K562 (cell line): Measurements from ENCODE around the gene XPNPEP3. TPM values are rescaled to one million over a fixed set of nuclear protein-coding genes. Genes with fewer than 3 reads are reported as not detected.

ENCODE experiments used
- BACH1 ChIP-seq: fragments of 200-800 bp; sonication (Bioruptor generic); IDR thresholded peaks from 2 replicates; pipeline ENCODE4 v1.6.1; 2016; ENCODE audit warnings: missing genetic modification characterization, missing compliant biosample characterization
- CHD4 ChIP-seq: fragments of 200-600 bp; sonication (generic); IDR thresholded peaks from 3 replicates; pipeline ENCODE4 v1.6.1; 2012; ENCODE audit warnings: low read depth, mild to moderate bottlenecking, mixed read lengths, low read length, inconsistent platforms; ENCODE audit not compliant: insufficient read depth, insufficient replicate concordance, poor library complexity, severe bottlenecking
- EGR1 ChIP-seq: fragments of 450-650 bp; conservative IDR thresholded peaks from 2 replicates; pipeline ENCODE4 v1.6.1; 2017; ENCODE audit warnings: mild to moderate bottlenecking
- FOS ChIP-seq: IDR thresholded peaks from 3 replicates; pipeline ENCODE4 v1.6.1; 2011; ENCODE audit not compliant: insufficient read length; ENCODE audit errors: extremely low read depth
- FOXK2 ChIP-seq, 2 experiments: fragments of 450-650 bp; IDR thresholded peaks in 1 of 2; conservative IDR thresholded peaks in 1 of 2; 2 replicates each; pipeline ENCODE4 v1.6.1; 2016; ENCODE audit warnings: low read depth in 2 of 2, mild to moderate bottlenecking in 1 of 2
- GTF2F1 ChIP-seq: IDR thresholded peaks from 2 replicates; pipeline ENCODE4 v1.6.1; 2011; ENCODE audit warnings: low read depth, low read length, improper control_type of control experiment
- HMGN3 ChIP-seq: IDR thresholded peaks from 2 replicates; pipeline ENCODE4 v1.6.1; 2011; ENCODE audit warnings: borderline replicate concordance, low read depth, mild to moderate bottlenecking, mixed read lengths, low read length; ENCODE audit not compliant: insufficient read length; ENCODE audit errors: extremely low read depth
- HNRNPK ChIP-seq: fragments of 200-400 bp; formaldehyde crosslinking; IDR thresholded peaks from one replicate; pipeline ENCODE4 v1.6.1; 2018; ENCODE audit warnings: mild to moderate bottlenecking, low read depth, low read length; ENCODE audit not compliant: poor library complexity, severe bottlenecking
- HNRNPLL ChIP-seq: fragments of 200-400 bp; formaldehyde crosslinking; IDR thresholded peaks from 2 replicates; pipeline ENCODE4 v1.6.1; 2017; ENCODE audit warnings: low read length, low read depth, mild to moderate bottlenecking; ENCODE audit not compliant: poor library complexity, severe bottlenecking
- KAT7 ChIP-seq: sonication (generic); formaldehyde crosslinking; IDR thresholded peaks from 2 replicates; pipeline ENCODE4 v1.8.0; 2022; ENCODE audit warnings: missing genetic modification reagents, mild to moderate bottlenecking, borderline replicate concordance
- KDM1A ChIP-seq, 2 experiments: fragments of 450-650 bp; IDR thresholded peaks; 2 replicates each; pipeline ENCODE4 v1.6.1; 2016; ENCODE audit warnings: mild to moderate bottlenecking in 2 of 2
- MCM2 ChIP-seq: fragments of 450-650 bp; IDR thresholded peaks from 2 replicates; pipeline ENCODE4 v1.6.1; 2017; ENCODE audit warnings: low read depth, mild to moderate bottlenecking
- POU5F1 ChIP-seq: fragments of 150-350 bp; IDR thresholded peaks from 2 replicates; pipeline ENCODE4 v1.6.1; 2014; ENCODE audit warnings: borderline replicate concordance, low read length, low read depth, mild to moderate bottlenecking; ENCODE audit not compliant: partially characterized antibody
- PTBP1 ChIP-seq: fragments of 200-400 bp; formaldehyde crosslinking; IDR thresholded peaks from 2 replicates; pipeline ENCODE4 v1.6.1; 2017; ENCODE audit warnings: low read depth, low read length
- RAD51 ChIP-seq: fragments of 450-650 bp; IDR thresholded peaks from 2 replicates; pipeline ENCODE4 v1.7.1; 2016; ENCODE audit warnings: low read depth, mild to moderate bottlenecking, borderline replicate concordance
- STAG1 ChIP-seq: sonication (generic); formaldehyde crosslinking; IDR thresholded peaks from 2 replicates; pipeline ENCODE4 v1.5.0; 2020; ENCODE audit warnings: missing genetic modification reagents, borderline replicate concordance
- STAT5A ChIP-seq: IDR thresholded peaks from 2 replicates; pipeline ENCODE4 v1.6.1; 2012; ENCODE audit warnings: low read length, inconsistent platforms, borderline replicate concordance
- ZNF24 ChIP-seq: fragments of 450-650 bp; IDR thresholded peaks from 2 replicates; pipeline ENCODE4 v1.6.1; 2016
- polyA plus RNA-seq, 8 experiments: library from polyadenylated mRNA; depleted of rRNA in 4 of 8; stranded (reverse) in 5 of 8; unstranded in 3 of 8; fragments of >200 nt; fragmentation: Nextera tagmentation in 2 of 8; fragmentation: Illumina TruSeq in 1 of 8; extraction: Ambion mirVana in 2 of 8; extraction: Trizol in 1 of 8; gene quantifications; 2 replicates each; pipeline versions ENCODE4 v1.2.1 to v1.2.3, GENCODE V29; 2011 to 2014; ENCODE audit warnings: inconsistent platforms in 1 of 8, missing spikeins in 1 of 8
- total RNA-seq, 7 experiments: library from RNA; depleted of rRNA in 6 of 7; stranded (reverse); fragments of >200 nt in 6 of 7; fragmentation: Illumina TruSeq in 2 of 7; extraction: Trizol in 2 of 7; gene quantifications; 2 replicates each; pipeline versions ENCODE4 v1.2.1 to v1.2.3, GENCODE V29; 2011 to 2021; ENCODE audit warnings: low replicate concordance in 1 of 7
- TF ChIP-seq, protein P1 (sequence below): sonication (generic); formaldehyde crosslinking; IDR thresholded peaks from 2 replicates; pipeline ENCODE4 v1.8.0; 2022; ENCODE audit warnings: missing genetic modification reagents, mild to moderate bottlenecking, borderline replicate concordance
- TF ChIP-seq, protein P2 (sequence below): IDR thresholded peaks from 2 replicates; pipeline ENCODE4 v1.6.1; 2011; ENCODE audit warnings: borderline replicate concordance, low read depth, mild to moderate bottlenecking, moderate library complexity, low read length; ENCODE audit not compliant: insufficient read depth, poor library complexity, severe bottlenecking
- TF ChIP-seq, protein P3 (sequence below): fragments of 250-450 bp; sonication (Bioruptor Pico); IDR thresholded peaks from 2 replicates; pipeline ENCODE4 v1.8.0; 2021; ENCODE audit warnings: moderate library complexity, mild to moderate bottlenecking, inconsistent platforms
- TF ChIP-seq, protein P4 (sequence below): sonication (generic); formaldehyde crosslinking; IDR thresholded peaks from 2 replicates; pipeline ENCODE4 v1.8.0; 2022; ENCODE audit warnings: mild to moderate bottlenecking, missing genetic modification reagents

XPNPEP3 gene
- total and polyA plus RNA-seq, 9 of the 15 experiments (the other 6 are each of a cell fraction or from before 2014, with no cell fraction given): 9.1 to 22.6 (median 15.6) TPM

DNA sequence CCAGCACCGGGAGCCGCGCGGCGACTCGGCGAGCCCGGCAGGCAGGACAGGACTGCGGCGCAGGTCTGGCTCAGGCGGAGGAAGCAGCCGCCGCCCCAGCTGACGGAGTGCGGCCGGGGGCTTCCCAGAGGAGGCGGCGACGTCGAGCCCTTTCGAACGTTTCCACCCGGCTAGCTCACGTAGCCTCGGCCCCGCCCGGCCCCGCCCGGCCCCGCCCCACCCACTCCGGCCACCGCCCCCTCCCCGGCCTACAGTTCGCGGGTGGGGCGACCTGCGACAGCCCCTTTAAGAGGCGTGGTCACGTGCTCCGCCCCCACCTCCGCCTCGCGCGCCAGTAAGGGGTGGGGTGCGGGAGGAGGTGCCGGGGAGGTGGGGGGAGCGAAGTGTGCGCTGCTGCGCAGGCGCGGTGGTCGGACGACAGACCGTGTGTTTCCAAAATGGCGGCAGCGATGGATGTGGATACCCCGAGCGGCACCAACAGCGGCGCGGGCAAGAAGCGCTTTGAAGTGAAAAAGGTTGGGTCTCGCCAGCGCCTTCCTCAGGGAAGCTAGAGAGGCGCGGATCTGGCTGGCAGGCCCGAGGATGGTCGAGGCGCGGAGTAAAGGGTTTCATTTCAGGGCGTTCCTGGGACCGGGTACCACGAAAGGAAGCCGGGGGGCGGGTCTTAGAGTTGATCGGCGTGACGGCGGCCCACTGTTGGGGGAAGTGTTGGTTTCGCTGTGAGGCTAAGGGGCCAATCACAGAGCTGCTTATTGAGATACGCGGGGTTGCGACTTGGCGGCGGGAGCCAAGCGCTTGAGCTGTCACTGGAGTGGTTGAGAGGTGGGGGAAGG is 94.2 kb downstream of the XPNPEP3 start, which contains the start of gene RBX1 (continued):
- TF ChIP-seq, protein P1, sequence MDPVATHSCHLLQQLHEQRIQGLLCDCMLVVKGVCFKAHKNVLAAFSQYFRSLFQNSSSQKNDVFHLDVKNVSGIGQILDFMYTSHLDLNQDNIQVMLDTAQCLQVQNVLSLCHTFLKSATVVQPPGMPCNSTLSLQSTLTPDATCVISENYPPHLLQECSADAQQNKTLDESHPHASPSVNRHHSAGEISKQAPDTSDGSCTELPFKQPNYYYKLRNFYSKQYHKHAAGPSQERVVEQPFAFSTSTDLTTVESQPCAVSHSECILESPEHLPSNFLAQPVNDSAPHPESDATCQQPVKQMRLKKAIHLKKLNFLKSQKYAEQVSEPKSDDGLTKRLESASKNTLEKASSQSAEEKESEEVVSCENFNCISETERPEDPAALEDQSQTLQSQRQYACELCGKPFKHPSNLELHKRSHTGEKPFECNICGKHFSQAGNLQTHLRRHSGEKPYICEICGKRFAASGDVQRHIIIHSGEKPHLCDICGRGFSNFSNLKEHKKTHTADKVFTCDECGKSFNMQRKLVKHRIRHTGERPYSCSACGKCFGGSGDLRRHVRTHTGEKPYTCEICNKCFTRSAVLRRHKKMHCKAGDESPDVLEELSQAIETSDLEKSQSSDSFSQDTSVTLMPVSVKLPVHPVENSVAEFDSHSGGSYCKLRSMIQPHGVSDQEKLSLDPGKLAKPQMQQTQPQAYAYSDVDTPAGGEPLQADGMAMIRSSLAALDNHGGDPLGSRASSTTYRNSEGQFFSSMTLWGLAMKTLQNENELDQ (CRISPR knock-in tag): no peak
- peak; percentile 90 for TF ChIP-seq FOS
- TF ChIP-seq, protein P2, sequence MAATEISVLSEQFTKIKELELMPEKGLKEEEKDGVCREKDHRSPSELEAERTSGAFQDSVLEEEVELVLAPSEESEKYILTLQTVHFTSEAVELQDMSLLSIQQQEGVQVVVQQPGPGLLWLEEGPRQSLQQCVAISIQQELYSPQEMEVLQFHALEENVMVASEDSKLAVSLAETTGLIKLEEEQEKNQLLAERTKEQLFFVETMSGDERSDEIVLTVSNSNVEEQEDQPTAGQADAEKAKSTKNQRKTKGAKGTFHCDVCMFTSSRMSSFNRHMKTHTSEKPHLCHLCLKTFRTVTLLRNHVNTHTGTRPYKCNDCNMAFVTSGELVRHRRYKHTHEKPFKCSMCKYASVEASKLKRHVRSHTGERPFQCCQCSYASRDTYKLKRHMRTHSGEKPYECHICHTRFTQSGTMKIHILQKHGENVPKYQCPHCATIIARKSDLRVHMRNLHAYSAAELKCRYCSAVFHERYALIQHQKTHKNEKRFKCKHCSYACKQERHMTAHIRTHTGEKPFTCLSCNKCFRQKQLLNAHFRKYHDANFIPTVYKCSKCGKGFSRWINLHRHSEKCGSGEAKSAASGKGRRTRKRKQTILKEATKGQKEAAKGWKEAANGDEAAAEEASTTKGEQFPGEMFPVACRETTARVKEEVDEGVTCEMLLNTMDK: no peak
- TF ChIP-seq BACH1 (tag): no peak
- no peak for TF ChIP-seq PTBP1
- TF ChIP-seq HNRNPLL: peak; percentile 20
- TF ChIP-seq RAD51: peak; percentile 88
- TF ChIP-seq MCM2: no peak
- peak; percentile 77 for TF ChIP-seq EGR1
- peak; percentile 57; the same call in 1 of the 2 replicates for TF ChIP-seq KAT7 (CRISPR knock-in tag)
- peak; percentile 32 for TF ChIP-seq HNRNPK
- TF ChIP-seq CHD4: no peak
- no peak for TF ChIP-seq KDM1A (IDR thresholded peaks at IDR 0.05)
- no peak for TF ChIP-seq STAT5A
- no peak for TF ChIP-seq ZNF24
- 0 out of 2 replicates have a peak, but pooled peaks have one; percentile 27 for TF ChIP-seq GTF2F1
- TF ChIP-seq, protein P3, sequence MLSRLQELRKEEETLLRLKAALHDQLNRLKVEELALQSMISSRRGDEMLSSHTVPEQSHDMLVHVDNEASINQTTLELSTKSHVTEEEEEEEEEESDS (CRISPR knock-in tag): no peak
- TF ChIP-seq, protein P4, sequence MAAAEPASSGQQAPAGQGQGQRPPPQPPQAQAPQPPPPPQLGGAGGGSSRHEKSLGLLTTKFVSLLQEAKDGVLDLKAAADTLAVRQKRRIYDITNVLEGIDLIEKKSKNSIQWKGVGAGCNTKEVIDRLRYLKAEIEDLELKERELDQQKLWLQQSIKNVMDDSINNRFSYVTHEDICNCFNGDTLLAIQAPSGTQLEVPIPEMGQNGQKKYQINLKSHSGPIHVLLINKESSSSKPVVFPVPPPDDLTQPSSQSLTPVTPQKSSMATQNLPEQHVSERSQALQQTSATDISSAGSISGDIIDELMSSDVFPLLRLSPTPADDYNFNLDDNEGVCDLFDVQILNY: no peak
- TF ChIP-seq HMGN3: peak; percentile 11
- peak; percentile 78 to 80; a peak in 3 of 4 replicates for TF ChIP-seq FOXK2 (conservative IDR thresholded peaks at IDR 0.05 in 1 of 2, IDR thresholded peaks at IDR 0.05 in 1 of 2; ENCODE audit: low read depth in 2 of 2)
- TF ChIP-seq POU5F1: no peak
- no peak for TF ChIP-seq STAG1 (CRISPR knock-in tag)
